IMR-90 (cell line): ENCODE results near the gene LRRC2.
"Not testable (repeated sequence)": the region's sequence is repeated elsewhere in the genome, so short reads cannot be mapped to it uniquely, and the experiment has no call there.

ENCODE experiments used
- BHLHE40 ChIP-seq: fragments of 150-350 bp; IDR thresholded peaks from 2 replicates; pipeline ENCODE4 v1.6.1; 2016; ENCODE audit warnings: mild to moderate bottlenecking, low read depth, low read length
- CEBPB ChIP-seq: IDR thresholded peaks from 2 replicates; pipeline ENCODE4 v1.6.1; 2012; ENCODE audit warnings: low read depth, low read length, improper control_type of control experiment
- CHD1 ChIP-seq: IDR thresholded peaks from 2 replicates; pipeline ENCODE4 v1.6.1; 2012; ENCODE audit warnings: low read depth, low read length, improper control_type of control experiment
- MXI1 ChIP-seq: IDR thresholded peaks from 2 replicates; pipeline ENCODE4 v1.6.1; 2012; ENCODE audit warnings: low read depth, mild to moderate bottlenecking, low read length, moderate library complexity, borderline replicate concordance
- NFE2L2 ChIP-seq: fragments of 150-350 bp; IDR thresholded peaks from 2 replicates; pipeline ENCODE4 v1.6.1; 2016; ENCODE audit warnings: low read depth, mild to moderate bottlenecking, low read length
- POLR2A ChIP-seq: IDR thresholded peaks from 2 replicates; pipeline ENCODE4 v1.6.1; 2012; ENCODE audit warnings: mild to moderate bottlenecking, low read depth, low read length
- RAD21 ChIP-seq: IDR thresholded peaks from 2 replicates; pipeline ENCODE4 v1.6.1; 2012; ENCODE audit warnings: low read length, improper control_type of control experiment
- RCOR1 ChIP-seq: IDR thresholded peaks from 2 replicates; pipeline ENCODE4 v1.6.1; 2012; ENCODE audit warnings: mild to moderate bottlenecking, low read length, improper control_type of control experiment; ENCODE audit not compliant: insufficient replicate concordance
- RFX5 ChIP-seq: IDR thresholded peaks from 2 replicates; pipeline ENCODE4 v1.8.0; 2012; ENCODE audit warnings: low read depth, mild to moderate bottlenecking, low read length, moderate library complexity
- SMC3 ChIP-seq: fragments of 150-350 bp; IDR thresholded peaks from 2 replicates; pipeline ENCODE4 v1.6.1; 2016; ENCODE audit warnings: low read depth, mild to moderate bottlenecking, antibody characterized with exemption, low read length, moderate library complexity
- TF ChIP-seq, protein P1 (sequence below): fragments of 150-350 bp; IDR thresholded peaks from 2 replicates; pipeline ENCODE4 v1.6.1; 2017; ENCODE audit warnings: mild to moderate bottlenecking, antibody characterized with exemption, low read length, low read depth
- TF ChIP-seq, protein P2 (sequence below): conservative IDR thresholded peaks from 2 replicates; pipeline ENCODE4 v1.5.1; 2012; ENCODE audit warnings: mild to moderate bottlenecking, low read depth, low read length, improper control_type of control experiment
- TF ChIP-seq, protein P3 (sequence below): fragments of 150-350 bp; IDR thresholded peaks from 2 replicates; pipeline ENCODE4 v1.6.1; 2016; ENCODE audit warnings: low read depth, mild to moderate bottlenecking, low read length, moderate library complexity, borderline replicate concordance

DNA sequence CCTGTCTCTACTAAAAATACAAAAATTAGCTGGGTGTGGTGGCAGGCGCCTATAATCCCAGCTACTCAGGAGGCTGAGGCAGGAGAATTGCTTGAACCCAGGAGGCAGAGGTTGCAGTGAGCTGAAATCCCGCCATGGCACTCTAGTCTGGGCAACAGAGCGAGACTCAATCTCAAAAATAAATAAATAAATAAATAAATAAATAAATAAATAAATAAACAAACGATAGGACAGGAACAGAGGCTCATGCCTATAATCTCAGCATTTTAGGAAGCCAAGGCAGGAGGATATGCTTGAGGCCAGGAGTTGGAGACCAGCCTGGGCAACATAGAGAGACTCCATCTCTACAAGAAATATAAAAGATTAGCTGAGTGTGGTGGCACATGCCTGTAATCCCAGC is 43.9 kb downstream of the LRRC2 start:
- TF ChIP-seq RAD21, RCOR1, POLR2A, CHD1, MXI1, NFE2L2, RFX5, SMC3, CEBPB, BHLHE40: not testable (repeated sequence)
- TF ChIP-seq, protein P1, sequence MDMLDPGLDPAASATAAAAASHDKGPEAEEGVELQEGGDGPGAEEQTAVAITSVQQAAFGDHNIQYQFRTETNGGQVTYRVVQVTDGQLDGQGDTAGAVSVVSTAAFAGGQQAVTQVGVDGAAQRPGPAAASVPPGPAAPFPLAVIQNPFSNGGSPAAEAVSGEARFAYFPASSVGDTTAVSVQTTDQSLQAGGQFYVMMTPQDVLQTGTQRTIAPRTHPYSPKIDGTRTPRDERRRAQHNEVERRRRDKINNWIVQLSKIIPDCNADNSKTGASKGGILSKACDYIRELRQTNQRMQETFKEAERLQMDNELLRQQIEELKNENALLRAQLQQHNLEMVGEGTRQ = not testable (repeated sequence)
- TF ChIP-seq, protein P2, sequence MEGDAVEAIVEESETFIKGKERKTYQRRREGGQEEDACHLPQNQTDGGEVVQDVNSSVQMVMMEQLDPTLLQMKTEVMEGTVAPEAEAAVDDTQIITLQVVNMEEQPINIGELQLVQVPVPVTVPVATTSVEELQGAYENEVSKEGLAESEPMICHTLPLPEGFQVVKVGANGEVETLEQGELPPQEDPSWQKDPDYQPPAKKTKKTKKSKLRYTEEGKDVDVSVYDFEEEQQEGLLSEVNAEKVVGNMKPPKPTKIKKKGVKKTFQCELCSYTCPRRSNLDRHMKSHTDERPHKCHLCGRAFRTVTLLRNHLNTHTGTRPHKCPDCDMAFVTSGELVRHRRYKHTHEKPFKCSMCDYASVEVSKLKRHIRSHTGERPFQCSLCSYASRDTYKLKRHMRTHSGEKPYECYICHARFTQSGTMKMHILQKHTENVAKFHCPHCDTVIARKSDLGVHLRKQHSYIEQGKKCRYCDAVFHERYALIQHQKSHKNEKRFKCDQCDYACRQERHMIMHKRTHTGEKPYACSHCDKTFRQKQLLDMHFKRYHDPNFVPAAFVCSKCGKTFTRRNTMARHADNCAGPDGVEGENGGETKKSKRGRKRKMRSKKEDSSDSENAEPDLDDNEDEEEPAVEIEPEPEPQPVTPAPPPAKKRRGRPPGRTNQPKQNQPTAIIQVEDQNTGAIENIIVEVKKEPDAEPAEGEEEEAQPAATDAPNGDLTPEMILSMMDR = not testable (repeated sequence)
- TF ChIP-seq, protein P3, sequence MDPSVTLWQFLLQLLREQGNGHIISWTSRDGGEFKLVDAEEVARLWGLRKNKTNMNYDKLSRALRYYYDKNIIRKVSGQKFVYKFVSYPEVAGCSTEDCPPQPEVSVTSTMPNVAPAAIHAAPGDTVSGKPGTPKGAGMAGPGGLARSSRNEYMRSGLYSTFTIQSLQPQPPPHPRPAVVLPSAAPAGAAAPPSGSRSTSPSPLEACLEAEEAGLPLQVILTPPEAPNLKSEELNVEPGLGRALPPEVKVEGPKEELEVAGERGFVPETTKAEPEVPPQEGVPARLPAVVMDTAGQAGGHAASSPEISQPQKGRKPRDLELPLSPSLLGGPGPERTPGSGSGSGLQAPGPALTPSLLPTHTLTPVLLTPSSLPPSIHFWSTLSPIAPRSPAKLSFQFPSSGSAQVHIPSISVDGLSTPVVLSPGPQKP = not testable (repeated sequence)
